Stimulated activated CD8-positive, alpha-beta memory T cell treated with anti-CD3 and anti-CD28 coated beads, Interleukin-12 subunit alpha, Interleukin-12 subunit beta, amount 100 ng/mL, for 1 hour (primary cell): ENCODE data around the gene USP15.
"Not testable (repeated sequence)": the region's sequence is repeated elsewhere in the genome, so short reads cannot be mapped to it uniquely, and the experiment has no call there.

Source experiments
- DNase-seq: peaks from one replicate; pipeline ENCODE4 v3.0.0-alpha.2; 2020; ENCODE audit warnings: low read depth

Gene USP15

DNA sequence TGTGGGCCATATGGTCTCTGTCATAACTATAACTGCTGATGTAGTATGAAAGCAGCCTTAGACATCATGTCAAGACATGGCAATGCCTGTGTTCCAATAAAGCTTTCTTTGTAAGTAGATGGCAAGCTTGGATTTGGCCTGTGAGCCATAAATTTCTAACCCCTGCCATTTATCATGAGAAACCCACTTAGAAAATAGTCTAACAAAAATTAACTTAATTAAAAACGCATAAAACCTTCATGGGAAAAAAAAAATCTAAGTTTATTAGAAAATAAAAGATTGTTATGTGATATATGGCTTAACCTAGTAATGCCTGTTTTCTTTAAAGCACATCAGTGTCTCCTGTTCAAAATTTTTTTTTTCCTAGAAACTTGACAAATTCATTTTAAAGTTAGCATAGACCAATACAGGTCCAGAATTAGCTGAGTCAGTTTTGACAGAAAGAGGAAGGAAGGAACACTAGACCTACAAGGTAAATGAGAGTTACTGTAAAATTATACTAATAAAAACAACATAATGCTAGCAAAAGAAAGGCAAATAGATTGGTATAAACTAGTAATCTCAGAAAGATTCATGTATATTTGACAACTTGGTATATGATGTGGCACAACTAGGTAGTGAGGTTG lies 68.2 kb downstream of the USP15 start:
- no peak for DNase-seq

DNA sequence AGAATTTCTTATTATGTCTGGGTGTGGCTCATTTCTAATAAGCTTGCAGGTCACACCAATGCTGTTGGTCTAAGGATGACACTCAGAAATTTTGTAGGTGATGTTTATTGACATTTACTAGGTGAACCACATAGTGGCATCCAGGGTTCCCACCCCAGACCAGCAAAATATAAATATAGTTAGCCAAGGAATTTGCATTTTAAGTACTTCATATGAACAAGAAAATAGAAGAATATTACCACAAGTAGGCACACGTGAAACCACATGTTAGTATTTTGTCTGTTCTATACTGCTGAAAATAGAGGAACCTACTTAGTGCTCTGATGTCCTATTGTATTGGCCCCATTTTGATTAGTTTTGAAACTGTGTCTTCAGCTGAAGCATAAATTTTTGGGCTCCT lies 71.1 kb downstream of the USP15 start:
- no peak for DNase-seq

- DNase-seq = no peak
Observed at GRCh38 chr12:62332598-62332997, 72.4 kb downstream of the USP15 start.

- DNase-seq = no peak
Observed at GRCh38 chr12:62335057-62335456, 74.9 kb downstream of the USP15 start.

DNA sequence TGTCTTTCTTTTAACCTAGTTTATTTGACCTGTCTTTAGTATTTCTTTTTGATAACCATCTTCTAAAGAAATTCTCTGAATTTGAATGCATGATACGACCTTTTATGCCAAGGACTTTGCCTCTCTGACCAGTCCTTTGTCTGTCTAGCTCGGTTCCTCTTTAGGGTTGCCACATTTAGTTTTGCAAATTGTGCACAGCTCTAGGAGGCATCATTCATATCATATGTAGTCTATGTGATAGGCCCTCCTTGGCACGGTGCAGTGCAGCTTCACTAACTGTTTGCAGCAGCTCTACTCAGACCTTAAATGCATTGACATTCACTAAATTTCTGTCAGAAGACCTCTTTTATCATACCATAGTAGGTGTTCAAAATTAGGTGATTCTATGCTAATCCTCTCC lies 75.6 kb downstream of the USP15 start:
- no peak for DNase-seq

DNA sequence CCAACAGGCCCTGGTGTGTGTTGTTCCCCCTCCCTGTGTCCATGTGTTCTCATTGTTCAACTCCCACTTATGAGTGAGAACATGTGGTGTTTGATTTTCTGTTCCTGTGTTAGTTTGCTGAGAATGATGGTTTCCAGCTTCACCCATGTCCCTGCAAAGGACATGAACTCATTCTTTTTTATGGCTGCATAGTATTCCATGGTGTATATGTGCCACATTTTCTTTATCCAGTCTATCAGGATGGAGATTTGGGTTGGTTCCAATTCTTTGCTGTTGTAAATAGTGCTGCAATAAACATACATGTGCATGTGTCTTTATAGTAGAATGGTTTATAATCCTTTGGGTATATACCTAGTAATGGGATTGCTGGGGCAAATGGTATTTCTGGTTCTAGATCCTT lies 77.4 kb downstream of the USP15 start:
- DNase-seq = not testable (repeated sequence)

GRCh38 chr12:62342614-62343303 lies 82.6 kb downstream of the USP15 start:
- DNase-seq = not testable (repeated sequence)

GRCh38 chr12:62343304-62344120 lies 83.3 kb downstream of the USP15 start:
- DNase-seq = not testable (repeated sequence)

DNA sequence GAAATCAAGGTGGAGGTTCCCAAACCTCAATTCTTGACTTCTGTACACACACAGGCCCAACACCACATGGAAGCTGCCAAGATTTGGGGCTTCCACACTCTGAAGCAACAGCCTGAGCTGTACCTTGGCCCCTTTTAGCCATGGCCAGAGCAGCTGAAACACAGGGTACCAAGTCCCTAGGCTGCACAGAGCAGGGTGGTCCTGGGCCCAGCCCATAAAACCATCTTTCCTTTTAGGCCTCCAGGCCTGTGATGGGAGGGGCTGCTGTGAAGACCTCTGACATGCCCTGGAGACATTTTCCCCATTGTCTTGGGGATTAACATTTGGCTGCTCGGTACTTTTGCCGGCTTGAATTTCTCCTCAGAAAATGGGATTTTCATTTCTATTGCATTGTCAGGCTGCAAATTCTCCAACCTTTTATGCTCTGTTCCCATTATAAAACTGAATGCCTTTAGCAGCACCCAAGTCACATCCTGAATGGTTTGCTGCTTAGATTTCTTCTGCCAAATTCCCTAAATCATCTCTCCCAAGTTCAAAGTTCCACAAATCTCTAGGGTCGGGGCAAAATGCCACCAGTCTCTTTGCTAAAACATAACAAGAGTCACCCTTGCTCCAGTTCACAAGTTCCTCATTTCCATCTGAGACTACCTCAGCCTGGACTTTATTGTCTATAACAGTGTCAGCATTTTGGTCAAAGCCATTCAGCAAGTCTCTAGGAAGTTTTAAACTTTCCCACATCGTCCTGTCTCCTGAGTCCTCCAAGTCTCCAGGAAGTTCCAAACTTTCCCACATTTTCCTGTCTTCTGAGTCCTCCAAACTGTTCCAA lies 84.7 kb downstream of the USP15 start:
- DNase-seq = not testable (repeated sequence)

GRCh38 chr12:62345667-62346066 lies 85.5 kb downstream of the USP15 start:
- DNase-seq = no peak

DNA sequence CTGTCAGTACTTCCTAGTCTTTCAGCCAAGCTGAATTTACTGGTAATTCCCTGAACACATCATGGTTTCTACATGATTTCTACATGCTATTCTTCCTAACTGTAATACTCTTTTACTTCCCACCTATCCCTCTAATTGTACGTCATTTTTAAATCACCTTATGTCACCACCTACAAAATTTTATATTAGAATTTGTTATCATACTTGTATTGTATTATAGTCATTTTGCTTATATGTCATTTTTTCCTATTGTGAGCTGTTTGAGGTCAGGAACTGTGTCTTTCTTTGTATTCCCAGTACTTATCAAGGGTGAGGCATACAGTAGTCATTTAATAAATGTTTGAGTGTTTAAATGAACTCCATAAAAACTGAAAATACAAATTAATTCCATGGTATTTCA lies 86.6 kb downstream of the USP15 start:
- DNase-seq = no peak

GRCh38 chr12:62347922-62348650 lies 87.9 kb downstream of the USP15 start:
- DNase-seq = no peak

DNA sequence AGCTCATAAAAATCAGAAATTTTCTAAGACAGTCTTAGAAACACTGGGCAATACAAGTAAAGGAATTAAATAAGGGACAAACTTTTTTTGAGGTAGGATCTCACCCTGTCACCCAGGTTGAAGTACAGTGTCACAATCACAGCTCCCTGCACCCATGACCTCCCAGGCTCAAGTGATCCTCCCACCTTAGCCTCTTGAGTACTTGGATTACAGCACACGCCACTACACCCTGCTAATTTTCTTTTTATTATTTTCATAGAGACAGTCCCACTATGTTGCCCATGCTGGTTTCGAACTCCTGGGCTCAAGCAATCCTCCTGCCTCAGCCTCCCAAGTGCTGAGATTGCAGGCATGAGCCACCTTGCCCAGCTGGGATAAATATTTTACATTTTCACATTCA lies 90.3 kb downstream of the USP15 start:
- no peak for DNase-seq

- no peak for DNase-seq
Observed at GRCh38 chr12:62351326-62351725, 91.1 kb downstream of the USP15 start.

DNA sequence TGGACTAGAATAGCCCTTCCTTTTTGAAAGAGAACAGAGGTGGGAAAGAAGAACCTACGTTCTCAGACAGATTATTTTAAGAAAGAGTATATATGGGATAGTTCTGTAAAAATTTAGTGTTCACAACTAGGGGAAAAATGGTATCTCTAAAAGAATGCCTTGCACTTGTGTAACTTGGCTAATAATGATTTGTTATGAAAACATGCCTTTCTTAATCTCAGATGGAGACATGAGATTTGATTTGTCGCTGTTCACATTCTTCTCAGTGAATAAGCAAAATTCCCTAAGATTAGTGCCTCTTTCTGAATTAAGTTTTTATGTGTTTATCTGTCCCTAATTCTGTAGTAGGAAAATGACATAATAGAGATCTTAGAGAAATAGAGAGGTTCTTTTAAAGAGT lies 100.8 kb downstream of the USP15 start:
- DNase-seq = no peak

- no peak for DNase-seq
Observed at GRCh38 chr12:62363506-62363905, 103.3 kb downstream of the USP15 start.

GRCh38 chr12:62364697-62365096 lies 104.5 kb downstream of the USP15 start:
- DNase-seq = not testable (repeated sequence)

DNA sequence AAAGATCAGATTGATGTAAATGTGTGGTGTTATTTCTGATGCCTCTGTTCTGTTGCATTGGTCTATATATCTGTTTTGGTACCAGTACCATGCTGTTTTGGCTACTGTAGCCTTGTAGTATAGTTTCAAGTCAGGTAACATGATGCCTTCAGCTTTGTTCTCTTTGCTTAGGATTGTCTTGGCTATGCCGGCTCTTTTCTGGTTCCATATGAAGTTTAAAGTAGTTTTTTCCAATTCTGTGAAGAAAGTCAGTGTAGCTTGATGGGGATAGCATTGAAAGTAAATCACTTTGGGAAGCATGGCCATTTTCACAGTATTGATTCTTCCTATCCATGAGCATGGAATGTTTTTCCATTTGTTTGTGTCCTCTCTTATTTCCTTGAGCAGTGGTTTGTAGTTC lies 105.6 kb downstream of the USP15 start:
- not testable (repeated sequence) for DNase-seq

GRCh38 chr12:62368430-62369223 lies 108.4 kb downstream of the USP15 start:
- not testable (repeated sequence) for DNase-seq

DNA sequence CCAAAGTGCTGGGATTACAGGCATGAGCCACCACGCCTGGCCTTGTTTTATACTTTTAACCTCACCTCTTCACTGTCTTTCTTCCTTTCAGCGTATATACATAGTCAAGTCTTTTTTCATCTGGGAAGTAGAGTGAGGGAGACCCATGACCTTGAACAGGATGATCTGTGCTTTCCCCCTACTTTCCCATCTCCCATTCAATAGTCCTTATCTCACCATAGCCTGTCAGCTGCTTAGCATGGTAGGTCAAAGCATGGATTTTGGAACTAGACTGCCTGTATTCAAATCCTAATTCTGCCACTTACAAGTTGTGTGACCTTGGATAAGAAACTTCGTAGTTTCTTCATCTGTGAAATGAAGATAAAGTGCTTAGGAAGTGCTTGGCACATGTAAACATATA lies 110.0 kb downstream of the USP15 start:
- DNase-seq = no peak

DNA sequence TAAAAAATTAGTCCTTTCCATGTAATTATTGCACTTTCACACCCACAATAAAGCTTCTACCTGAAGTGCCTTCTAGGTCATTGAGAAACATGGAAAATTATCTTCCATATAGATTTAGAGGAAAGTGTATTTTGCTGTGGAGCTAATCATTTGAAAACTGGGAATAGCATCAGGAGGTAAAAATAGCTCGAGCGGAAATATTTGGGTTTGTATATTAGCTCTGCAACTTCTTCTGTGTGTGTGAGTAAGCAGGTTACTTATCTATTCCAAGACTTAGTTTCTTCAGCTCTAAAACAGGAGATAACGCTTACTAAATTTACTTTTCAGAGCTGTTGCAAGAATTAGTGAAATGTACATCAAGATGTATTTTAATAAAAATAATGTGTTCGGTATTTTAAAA lies 111.5 kb downstream of the USP15 start:
- DNase-seq = no peak
